Liver (tissue), 3 donors: ENCODE data around the gene UBE2K.

Experiments
- EGR1 ChIP-seq, 2 donors: IDR thresholded peaks; 2 replicates each; pipeline ENCODE4 v1.6.1; 2016 to 2018; ENCODE audit warnings: antibody characterized with exemption in 2 of 2, low read depth in 2 of 2
- GABPA ChIP-seq, 2 donors: IDR thresholded peaks in 1 of 2; conservative IDR thresholded peaks in 1 of 2; 2 replicates each; pipeline ENCODE4 v1.6.1; 2016; ENCODE audit warnings: antibody characterized with exemption in 2 of 2, mild to moderate bottlenecking in 1 of 2, moderate library complexity in 1 of 2
- HNF4A ChIP-seq, 2 donors: conservative IDR thresholded peaks; 2 replicates each; pipeline ENCODE4 v1.6.1; 2016; ENCODE audit warnings: antibody characterized with exemption in 2 of 2, mild to moderate bottlenecking in 2 of 2
- HNF4G ChIP-seq: IDR thresholded peaks from 2 replicates; pipeline ENCODE4 v1.6.1; 2016; ENCODE audit warnings: antibody characterized with exemption
- JUND ChIP-seq, 2 donors: IDR thresholded peaks; 2 replicates each; pipeline ENCODE4 v1.6.1; 2016; ENCODE audit warnings: antibody characterized with exemption in 2 of 2
- RAD21 ChIP-seq, 2 donors: IDR thresholded peaks; 2 replicates each; pipeline ENCODE4 v1.6.1; 2016; ENCODE audit warnings: antibody characterized with exemption in 2 of 2, mild to moderate bottlenecking in 2 of 2
- YY1 ChIP-seq: IDR thresholded peaks from 2 replicates; pipeline ENCODE4 v1.6.1; 2016; ENCODE audit warnings: antibody characterized with exemption, mild to moderate bottlenecking
- TF ChIP-seq, protein P1 (sequence below): fragments of 150-350 bp; IDR thresholded peaks from 2 replicates; pipeline ENCODE4 v1.5.1; 2017; ENCODE audit warnings: improper control_type of control experiment, low read depth, low read length; ENCODE audit not compliant: missing input control
- TF ChIP-seq, protein P2 (sequence below): IDR thresholded peaks from 2 replicates; pipeline ENCODE4 v1.6.1; 2016; ENCODE audit warnings: antibody characterized with exemption, mild to moderate bottlenecking
- donor health status: healthy.
- donor health status: healthy.

DNA sequence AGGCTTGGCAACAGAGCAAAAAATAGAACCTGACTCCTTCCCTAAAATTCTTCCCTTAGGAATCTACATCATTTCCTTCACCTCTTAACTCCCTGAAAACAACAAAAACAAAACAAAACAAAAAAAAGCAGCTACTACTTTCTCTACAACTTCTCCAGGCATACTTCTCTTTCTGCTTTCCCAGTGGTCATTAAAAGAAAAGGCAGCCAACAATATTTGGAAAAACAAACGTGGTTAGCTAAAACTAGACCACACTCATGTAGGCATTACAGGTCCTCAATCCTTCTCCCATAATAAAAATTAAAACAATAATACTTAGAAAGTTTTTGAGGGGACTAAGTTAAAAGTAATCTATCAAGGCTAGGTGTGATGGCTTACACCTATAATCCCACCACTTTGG is 30.2 kb upstream of the UBE2K start:
- TF ChIP-seq, protein P1, sequence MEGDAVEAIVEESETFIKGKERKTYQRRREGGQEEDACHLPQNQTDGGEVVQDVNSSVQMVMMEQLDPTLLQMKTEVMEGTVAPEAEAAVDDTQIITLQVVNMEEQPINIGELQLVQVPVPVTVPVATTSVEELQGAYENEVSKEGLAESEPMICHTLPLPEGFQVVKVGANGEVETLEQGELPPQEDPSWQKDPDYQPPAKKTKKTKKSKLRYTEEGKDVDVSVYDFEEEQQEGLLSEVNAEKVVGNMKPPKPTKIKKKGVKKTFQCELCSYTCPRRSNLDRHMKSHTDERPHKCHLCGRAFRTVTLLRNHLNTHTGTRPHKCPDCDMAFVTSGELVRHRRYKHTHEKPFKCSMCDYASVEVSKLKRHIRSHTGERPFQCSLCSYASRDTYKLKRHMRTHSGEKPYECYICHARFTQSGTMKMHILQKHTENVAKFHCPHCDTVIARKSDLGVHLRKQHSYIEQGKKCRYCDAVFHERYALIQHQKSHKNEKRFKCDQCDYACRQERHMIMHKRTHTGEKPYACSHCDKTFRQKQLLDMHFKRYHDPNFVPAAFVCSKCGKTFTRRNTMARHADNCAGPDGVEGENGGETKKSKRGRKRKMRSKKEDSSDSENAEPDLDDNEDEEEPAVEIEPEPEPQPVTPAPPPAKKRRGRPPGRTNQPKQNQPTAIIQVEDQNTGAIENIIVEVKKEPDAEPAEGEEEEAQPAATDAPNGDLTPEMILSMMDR, result no peak
- TF ChIP-seq HNF4G (no peak), EGR1 (IDR thresholded peaks at IDR 0.05; ENCODE audit: low read depth in 2 of 2) (no peak), JUND (IDR thresholded peaks at IDR 0.05) (no peak), RAD21 (IDR thresholded peaks at IDR 0.05) (no peak), YY1 (no peak), HNF4A (conservative IDR thresholded peaks at IDR 0.05) (no peak), GABPA (IDR thresholded peaks at IDR 0.05 in 1 of 2, conservative IDR thresholded peaks at IDR 0.05 in 1 of 2) (no peak)
- TF ChIP-seq, protein P2, sequence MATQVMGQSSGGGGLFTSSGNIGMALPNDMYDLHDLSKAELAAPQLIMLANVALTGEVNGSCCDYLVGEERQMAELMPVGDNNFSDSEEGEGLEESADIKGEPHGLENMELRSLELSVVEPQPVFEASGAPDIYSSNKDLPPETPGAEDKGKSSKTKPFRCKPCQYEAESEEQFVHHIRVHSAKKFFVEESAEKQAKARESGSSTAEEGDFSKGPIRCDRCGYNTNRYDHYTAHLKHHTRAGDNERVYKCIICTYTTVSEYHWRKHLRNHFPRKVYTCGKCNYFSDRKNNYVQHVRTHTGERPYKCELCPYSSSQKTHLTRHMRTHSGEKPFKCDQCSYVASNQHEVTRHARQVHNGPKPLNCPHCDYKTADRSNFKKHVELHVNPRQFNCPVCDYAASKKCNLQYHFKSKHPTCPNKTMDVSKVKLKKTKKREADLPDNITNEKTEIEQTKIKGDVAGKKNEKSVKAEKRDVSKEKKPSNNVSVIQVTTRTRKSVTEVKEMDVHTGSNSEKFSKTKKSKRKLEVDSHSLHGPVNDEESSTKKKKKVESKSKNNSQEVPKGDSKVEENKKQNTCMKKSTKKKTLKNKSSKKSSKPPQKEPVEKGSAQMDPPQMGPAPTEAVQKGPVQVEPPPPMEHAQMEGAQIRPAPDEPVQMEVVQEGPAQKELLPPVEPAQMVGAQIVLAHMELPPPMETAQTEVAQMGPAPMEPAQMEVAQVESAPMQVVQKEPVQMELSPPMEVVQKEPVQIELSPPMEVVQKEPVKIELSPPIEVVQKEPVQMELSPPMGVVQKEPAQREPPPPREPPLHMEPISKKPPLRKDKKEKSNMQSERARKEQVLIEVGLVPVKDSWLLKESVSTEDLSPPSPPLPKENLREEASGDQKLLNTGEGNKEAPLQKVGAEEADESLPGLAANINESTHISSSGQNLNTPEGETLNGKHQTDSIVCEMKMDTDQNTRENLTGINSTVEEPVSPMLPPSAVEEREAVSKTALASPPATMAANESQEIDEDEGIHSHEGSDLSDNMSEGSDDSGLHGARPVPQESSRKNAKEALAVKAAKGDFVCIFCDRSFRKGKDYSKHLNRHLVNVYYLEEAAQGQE, result no peak
